GM12801 (cell line): Measurements from ENCODE around the gene ZNF526.

Source experiments
- TF ChIP-seq, protein P1 (sequence below): IDR thresholded peaks from one replicate; pipeline ENCODE4 v1.5.1; 2011; ENCODE audit warnings: control low read depth; ENCODE audit not compliant: insufficient read length; ENCODE audit errors: extremely low read depth

The ZNF526 gene

DNA sequence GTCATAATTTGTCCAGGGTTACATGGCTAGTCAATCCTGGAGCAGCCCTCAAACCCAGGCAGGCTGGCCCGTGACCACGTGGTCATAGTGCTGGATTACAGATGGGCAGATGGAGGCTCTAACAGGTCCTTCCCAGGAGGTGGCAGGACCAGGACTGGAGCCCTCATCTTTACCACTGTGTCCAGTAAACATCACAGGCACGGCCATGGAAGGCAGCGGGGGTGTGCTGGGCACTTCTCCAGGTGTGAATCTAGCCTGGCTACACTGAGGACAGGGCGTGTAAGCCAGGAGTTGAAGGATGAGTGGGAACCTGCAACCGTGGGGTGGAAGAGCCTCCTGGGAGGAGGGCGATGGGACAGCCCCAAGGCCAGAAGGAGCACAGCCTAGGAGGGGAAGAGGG, 55.0 kb downstream of the ZNF526 start:
- TF ChIP-seq, protein P1, sequence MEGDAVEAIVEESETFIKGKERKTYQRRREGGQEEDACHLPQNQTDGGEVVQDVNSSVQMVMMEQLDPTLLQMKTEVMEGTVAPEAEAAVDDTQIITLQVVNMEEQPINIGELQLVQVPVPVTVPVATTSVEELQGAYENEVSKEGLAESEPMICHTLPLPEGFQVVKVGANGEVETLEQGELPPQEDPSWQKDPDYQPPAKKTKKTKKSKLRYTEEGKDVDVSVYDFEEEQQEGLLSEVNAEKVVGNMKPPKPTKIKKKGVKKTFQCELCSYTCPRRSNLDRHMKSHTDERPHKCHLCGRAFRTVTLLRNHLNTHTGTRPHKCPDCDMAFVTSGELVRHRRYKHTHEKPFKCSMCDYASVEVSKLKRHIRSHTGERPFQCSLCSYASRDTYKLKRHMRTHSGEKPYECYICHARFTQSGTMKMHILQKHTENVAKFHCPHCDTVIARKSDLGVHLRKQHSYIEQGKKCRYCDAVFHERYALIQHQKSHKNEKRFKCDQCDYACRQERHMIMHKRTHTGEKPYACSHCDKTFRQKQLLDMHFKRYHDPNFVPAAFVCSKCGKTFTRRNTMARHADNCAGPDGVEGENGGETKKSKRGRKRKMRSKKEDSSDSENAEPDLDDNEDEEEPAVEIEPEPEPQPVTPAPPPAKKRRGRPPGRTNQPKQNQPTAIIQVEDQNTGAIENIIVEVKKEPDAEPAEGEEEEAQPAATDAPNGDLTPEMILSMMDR: no peak

DNA sequence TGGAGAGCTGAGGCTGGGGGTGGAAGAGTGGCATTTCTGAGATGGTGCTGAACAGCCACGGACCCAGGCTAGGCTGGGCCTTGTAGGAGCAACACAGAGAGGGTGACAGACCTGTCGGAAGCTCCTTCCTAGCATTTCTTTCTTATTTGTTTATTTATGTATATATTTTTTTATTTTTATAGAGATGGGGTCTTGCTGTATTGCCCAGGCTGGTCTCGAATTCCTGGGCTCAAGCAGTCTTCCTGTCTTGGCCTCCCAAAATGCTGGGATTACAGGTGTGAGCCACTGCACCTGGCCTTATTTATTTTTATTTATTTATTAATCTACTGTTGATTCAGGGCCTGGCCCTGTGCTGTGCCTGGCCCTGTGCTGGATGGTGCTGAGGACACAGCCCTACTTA, 55.4 kb downstream of the ZNF526 start:
- TF ChIP-seq, protein P1: no peak

DNA sequence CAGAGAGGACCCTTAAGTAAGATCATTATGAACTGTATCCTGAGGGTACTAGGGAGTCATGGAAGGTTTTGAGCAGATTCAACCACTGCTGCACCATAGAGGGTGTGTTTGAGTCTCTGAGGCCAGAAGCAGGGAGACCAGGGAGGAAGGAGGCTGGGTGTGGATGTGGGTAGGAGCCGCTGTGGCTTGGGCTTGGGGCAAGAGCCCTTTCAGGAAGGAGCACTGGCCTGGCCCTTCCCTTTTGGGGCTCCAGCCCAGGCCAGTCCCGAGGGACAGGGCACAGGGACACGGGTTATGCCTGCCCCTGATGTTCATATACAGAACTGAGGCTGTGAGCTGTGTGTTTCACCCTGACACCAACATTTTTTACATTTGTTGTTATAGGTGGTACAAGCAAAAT, 56.2 kb downstream of the ZNF526 start:
- TF ChIP-seq, protein P1: no peak

DNA sequence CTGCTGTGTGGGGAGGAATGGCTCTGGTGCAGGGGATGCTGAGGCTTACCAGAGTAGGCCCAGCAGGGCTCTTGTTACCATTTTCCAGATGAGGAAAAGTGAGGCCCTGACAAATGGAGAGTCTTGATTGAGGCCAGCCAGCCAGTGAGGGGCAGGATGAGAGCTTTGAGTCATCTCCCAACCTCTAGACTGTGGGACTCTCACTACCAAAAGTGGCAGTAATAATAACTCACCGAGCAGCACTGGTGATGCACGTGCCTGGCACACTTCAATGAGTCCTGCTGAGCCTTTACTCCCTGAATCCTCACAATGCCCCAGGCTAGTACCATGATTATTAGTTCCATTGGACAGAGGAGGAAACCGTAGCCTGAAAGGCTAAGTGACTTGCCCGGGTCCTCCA, 56.7 kb downstream of the ZNF526 start:
- TF ChIP-seq, protein P1: no peak
